H1 (cell line): ENCODE results near the gene PCID2. TPM values are rescaled to one million over a fixed set of nuclear protein-coding genes. Genes with fewer than 3 reads are reported as not detected.

Source experiments
- CTCF ChIA-PET: fragments of 300-600 bp; sonication (Branson Sonifier 250); formaldehyde crosslinking; loops from one replicate; lab custom pipeline; 2021; ENCODE audit not compliant: partially characterized antibody; lab: Charles Lee
- POLR2A ChIA-PET: fragments of 300-600 bp; sonication (Branson Sonifier 250); formaldehyde crosslinking; loops from one replicate; lab custom pipeline; 2021; ENCODE audit warnings: inconsistent platforms; ENCODE audit not compliant: partially characterized antibody; lab: Charles Lee
- DNase-seq, 2 experiments: peaks; one replicate each; pipeline versions ENCODE4 v3.0.0 to v3.0.0-alpha.2; 2010 to 2022; ENCODE audit warnings: low spot score in 2 of 2, low read depth in 1 of 2, mixed read lengths in 1 of 2
- FAIRE-seq: peaks from 2 replicates; lab custom pipeline; 2011; peaks lifted over from hg19 to GRCh38; lab: Jason Lieb, UNC
- H2AFZ ChIP-seq: 2 replicates; pipeline ENCODE4 v1.8.1; 2012; ENCODE audit warnings: low read length, inconsistent platforms
- H2AK5ac ChIP-seq: 2 replicates; pipeline ENCODE4 v1.6.1; 2013; ENCODE audit warnings: low read depth, low read length
- H2BK120ac ChIP-seq: replicated peaks from 2 replicates; pipeline ENCODE3; 2013; ENCODE audit warnings: low read depth, low read length, inconsistent platforms
- H2BK12ac ChIP-seq: 2 replicates; pipeline ENCODE4 v1.6.1; 2013; ENCODE audit warnings: low read depth, low read length
- H2BK15ac ChIP-seq: 2 replicates; pipeline ENCODE4 v1.6.1; 2013; ENCODE audit warnings: low read length
- H2BK20ac ChIP-seq: 2 replicates; pipeline ENCODE4 v1.6.1; 2013; ENCODE audit warnings: low read length
- H2BK5ac ChIP-seq: 2 replicates; pipeline ENCODE4 v1.6.1; 2013; ENCODE audit warnings: low read depth, low read length
- H3K14ac ChIP-seq: 2 replicates; pipeline ENCODE4 v1.6.1; 2013; ENCODE audit warnings: inconsistent platforms; ENCODE audit not compliant: insufficient read length
- H3K18ac ChIP-seq: 2 replicates; pipeline ENCODE4 v1.6.1; 2013; ENCODE audit warnings: low read length; ENCODE audit errors: extremely low read depth
- H3K23ac ChIP-seq: 2 replicates; pipeline ENCODE4 v1.6.1; 2013; ENCODE audit warnings: inconsistent platforms; ENCODE audit not compliant: insufficient read length
- H3K23me2 ChIP-seq: 2 replicates; pipeline ENCODE4 v1.6.1; 2013; ENCODE audit warnings: low read depth, low read length
- H3K27ac ChIP-seq: 2 replicates; pipeline ENCODE4 v1.6.1; 2011; ENCODE audit warnings: low read depth, low read length, inconsistent platforms
- H3K27me3 ChIP-seq, 4 experiments: replicated peaks in 1 of 4; 1 replicate in 1 of 4; 2 replicates in 3 of 4; pipeline versions ENCODE4 v1.6.1 to v1.8.1; 2011 to 2013; ENCODE audit warnings: low read length in 3 of 4, mild to moderate bottlenecking in 3 of 4, inconsistent platforms in 2 of 4, mixed read lengths in 2 of 4, moderate library complexity in 1 of 4; ENCODE audit not compliant: control insufficient read depth in 3 of 4, insufficient read depth in 3 of 4; ENCODE audit errors: extremely low read depth in 1 of 4
- H3K36me3 ChIP-seq, 4 experiments: 2 replicates each; pipeline versions ENCODE4 v1.6.1 to v1.8.1; 2011 to 2013; ENCODE audit warnings: mild to moderate bottlenecking in 4 of 4, low read length in 3 of 4, moderate library complexity in 2 of 4, control low read depth in 1 of 4, inconsistent platforms in 1 of 4; ENCODE audit not compliant: insufficient read depth in 4 of 4, control insufficient read depth in 2 of 4
- H3K4ac ChIP-seq: replicated peaks from 2 replicates; pipeline ENCODE3; 2013; ENCODE audit warnings: low read length, low read depth, mixed read lengths, inconsistent platforms; ENCODE audit not compliant: insufficient read length
- H3K4me1 ChIP-seq, 4 experiments: replicated peaks in 1 of 4; 1 replicate in 1 of 4; 2 replicates in 3 of 4; pipeline versions ENCODE4 v1.6.1 to v1.8.1; 2011 to 2013; ENCODE audit warnings: low read length in 3 of 4, inconsistent platforms in 2 of 4, mixed read lengths in 1 of 4; ENCODE audit not compliant: insufficient read depth in 4 of 4, control insufficient read depth in 3 of 4
- H3K4me2 ChIP-seq, 2 experiments: 2 replicates each; pipeline versions ENCODE4 v1.6.1 to v1.8.1; 2011 to 2013; ENCODE audit warnings: low read depth in 2 of 2, low read length in 2 of 2, control low read depth in 1 of 2, inconsistent platforms in 1 of 2, mild to moderate bottlenecking in 1 of 2; ENCODE audit not compliant: insufficient read depth in 1 of 2
- H3K4me3 ChIP-seq, 4 experiments: fragments of 200-600, 300-600 bp in 1 of 4; sonication (generic), shearing (Covaris generic), sonication (Bioruptor Twin) in 1 of 4; 2 replicates each; pipeline versions ENCODE4 v1.5.1 to v1.8.1; 2011 to 2016; ENCODE audit warnings: low read length in 4 of 4, low read depth in 3 of 4, control low read depth in 2 of 4, inconsistent platforms in 2 of 4, mild to moderate bottlenecking in 2 of 4, mixed read lengths in 1 of 4, moderate library complexity in 1 of 4; ENCODE audit not compliant: insufficient read depth in 2 of 4; ENCODE audit errors: extremely low read depth in 1 of 4
- H3K56ac ChIP-seq: replicated peaks from 2 replicates; pipeline ENCODE3; 2013; ENCODE audit warnings: low read depth, mild to moderate bottlenecking, mixed read lengths, low read length, inconsistent platforms; ENCODE audit not compliant: insufficient read length
- H3K79me1 ChIP-seq: 2 replicates; pipeline ENCODE4 v1.6.1; 2013; ENCODE audit warnings: low read depth, low read length, control low read depth
- H3K79me2 ChIP-seq, 2 experiments: 2 replicates each; pipeline versions ENCODE4 v1.6.1 to v1.8.1; 2012 to 2013; ENCODE audit warnings: low read length in 2 of 2, mild to moderate bottlenecking in 2 of 2, inconsistent platforms in 1 of 2; ENCODE audit not compliant: insufficient read depth in 2 of 2, control insufficient read depth in 1 of 2
- H3K9ac ChIP-seq, 4 experiments: replicated peaks in 1 of 4; 1 replicate in 1 of 4; 2 replicates in 3 of 4; pipeline versions ENCODE4 v1.6.1 to v1.8.1; 2011 to 2013; ENCODE audit warnings: low read depth in 3 of 4, low read length in 3 of 4, control low read depth in 2 of 4, mild to moderate bottlenecking in 2 of 4, moderate library complexity in 2 of 4, inconsistent platforms in 1 of 4; ENCODE audit errors: extremely low read depth in 1 of 4
- H3K9me3 ChIP-seq, 2 experiments: 2 replicates each; pipeline versions ENCODE4 v1.6.1 to v1.8.1; 2012 to 2013; ENCODE audit warnings: mild to moderate bottlenecking in 2 of 2, moderate library complexity in 2 of 2, control low read depth in 1 of 2, inconsistent platforms in 1 of 2, low read depth in 1 of 2, low read length in 1 of 2, mixed read lengths in 1 of 2; ENCODE audit not compliant: insufficient read depth in 2 of 2
- H4K20me1 ChIP-seq, 2 experiments: replicated peaks in 1 of 2; 2 replicates each; pipeline versions ENCODE3 to v1.8.1; 2011 to 2013; ENCODE audit warnings: inconsistent platforms in 2 of 2, low read length in 2 of 2, mild to moderate bottlenecking in 1 of 2; ENCODE audit not compliant: insufficient read depth in 2 of 2, control insufficient read depth in 1 of 2
- H4K5ac ChIP-seq: 2 replicates; pipeline ENCODE4 v1.6.1; 2013; ENCODE audit warnings: low read length, low read depth, mixed read lengths, inconsistent platforms; ENCODE audit not compliant: insufficient read length
- H4K8ac ChIP-seq: 2 replicates; pipeline ENCODE4 v1.8.0; 2013; ENCODE audit warnings: mild to moderate bottlenecking, moderate library complexity, low read length, inconsistent platforms; ENCODE audit not compliant: insufficient read depth; ENCODE audit errors: extremely low read depth
- H4K91ac ChIP-seq: replicated peaks from 2 replicates; pipeline ENCODE3; 2013; ENCODE audit warnings: low read length, mixed read lengths, inconsistent platforms; ENCODE audit not compliant: insufficient read length
- GTF2F1 ChIP-seq: IDR thresholded peaks from 2 replicates; pipeline ENCODE4 v1.6.1; 2012; ENCODE audit warnings: low read depth, low read length, improper control_type of control experiment, borderline replicate concordance
- NRF1 ChIP-seq: IDR thresholded peaks from 2 replicates; pipeline ENCODE4 v1.6.1; 2011; ENCODE audit warnings: mild to moderate bottlenecking, low read depth, low read length, improper control_type of control experiment
- POLR2A ChIP-seq, 2 experiments: IDR thresholded peaks; 1 replicate in 1 of 2; 2 replicates in 1 of 2; pipeline ENCODE4 v1.6.1; 2011; ENCODE audit warnings: low read depth in 2 of 2, low read length in 2 of 2, mild to moderate bottlenecking in 2 of 2; ENCODE audit errors: control extremely low read depth in 1 of 2
- SUZ12 ChIP-seq: fragments of 200-600 bp; sonication (generic); IDR thresholded peaks from 2 replicates; pipeline ENCODE4 v1.6.1; 2012; ENCODE audit warnings: mild to moderate bottlenecking, inconsistent platforms, low read length, moderate library complexity, mixed read lengths
- TAF7 ChIP-seq: optimal IDR thresholded peaks from 2 replicates; pipeline ENCODE3; 2011; ENCODE audit warnings: low read depth, mild to moderate bottlenecking, inconsistent platforms, low read length, moderate library complexity, borderline replicate concordance
- TCF12 ChIP-seq: IDR thresholded peaks from 2 replicates; pipeline ENCODE4 v1.6.1; 2011; ENCODE audit warnings: low read depth, mild to moderate bottlenecking, low read length
- WGBS, 2 experiments: shearing (Covaris generic) in 1 of 2; methylation state at CpG; one replicate each; pipeline versions ENCODE4 v1.1.6 to v1.1.7; 2013 to 2015; ENCODE audit warnings: low lambda C conversion rate in 2 of 2, mixed read lengths in 2 of 2, inconsistent platforms in 1 of 2, low coverage in 1 of 2, missing lambda C conversion rate in 1 of 2; ENCODE audit not compliant: insufficient replicate concordance in 2 of 2, insufficient coverage in 1 of 2, insufficient read length in 1 of 2; ENCODE audit errors: extremely low coverage in 1 of 2, missing lambda C conversion rate in 1 of 2; 5-methylcytosine and 5-hydroxymethylcytosine counted together
- polyA plus RNA-seq, 7 experiments: library from polyadenylated mRNA; depleted of rRNA in 3 of 7; stranded (reverse) in 5 of 7; unstranded in 2 of 7; fragments of >200 nt in 5 of 7; fragments of 200-250 nt in 2 of 7; gene quantifications; 1 replicate in 5 of 7; 2 replicates in 1 of 7; 4 replicates in 1 of 7; pipeline versions ENCODE4 v1.2.1 to v1.2.3, GENCODE V29; 2011 to 2013; ENCODE audit warnings: missing spikeins in 2 of 7, mixed read lengths in 2 of 7
- total RNA-seq: library from RNA; stranded (reverse); fragmentation: NEBNext Ultra II Directional; extraction: Animal tissue kit (Norgen Biotek cat#: 25700); gene quantifications from 2 replicates; pipeline ENCODE4 v1.2.1, GENCODE V29; 2021

PCID2 gene
- total and polyA plus RNA-seq, 2 of the 8 experiments (the other 6 are each of a cell fraction or from before 2014, with no cell fraction given) = 72.4 to 72.8 TPM

DNA sequence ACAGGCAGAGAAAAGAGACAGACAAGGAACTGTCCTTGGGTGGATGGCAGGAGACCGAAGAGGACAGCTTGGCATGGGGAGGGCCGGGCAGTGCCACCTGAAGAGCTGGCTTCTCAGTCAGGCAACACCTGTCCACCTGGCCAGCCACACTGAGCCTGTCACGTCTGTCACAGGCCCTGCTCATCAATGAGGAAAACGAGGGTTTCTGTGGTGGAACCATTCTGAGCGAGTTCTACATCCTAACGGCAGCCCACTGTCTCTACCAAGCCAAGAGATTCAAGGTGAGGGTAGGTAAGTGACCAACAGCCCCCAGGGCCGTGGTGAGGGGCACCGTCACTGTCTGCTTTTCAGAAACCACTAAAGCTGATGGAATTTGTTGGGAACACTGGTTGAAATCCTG lies 61.3 kb downstream of the PCID2 start:
- no peak overlapping the region for H2AFZ ChIP-seq
- H4K20me1 ChIP-seq = no peaks in the 10 kb centered on the region
- ChIA-PET CTCF (interaction anchor here (0.9 to 2.9 kb wide), 6 partner anchors 15 to 218 kb away, joined by 3 to 9 read pairs (median 5); no protein-coding TSS in a partner anchor), POLR2A (no interaction called here)
- no peak overlapping the region for H3K9ac ChIP-seq
- H3K79me1 ChIP-seq = no peaks in the 10 kb centered on the region
- H4K8ac ChIP-seq = no peak overlapping the region; the same call in 1 of the 2 replicates
- no peaks in the 10 kb centered on the region for H3K23me2 ChIP-seq
- H3K14ac ChIP-seq = no peak overlapping the region
- no peak overlapping the region for H4K91ac ChIP-seq
- H3K56ac ChIP-seq = no peak overlapping the region
- H2BK15ac ChIP-seq = no peak overlapping the region
- no peak overlapping the region for H2BK12ac ChIP-seq
- WGBS, 2 experiments = 91% methylated on average over 8 of the region's 8 CpGs; no CpG with 5 or more reads in 1 of the 2 experiments
- H2BK20ac ChIP-seq = no peak overlapping the region
- no peaks in the 10 kb centered on the region for H3K79me2 ChIP-seq
- H3K4me1 ChIP-seq = peaks cover 0 to under 1% (median 0%) of the 10 kb centered on the region in 4 experiments; a peak in 2 of 7 replicates
- H4K5ac ChIP-seq = no peak overlapping the region
- H3K4me3 ChIP-seq = no peak overlapping the region
- DNase-seq = no peak
- no peak overlapping the region for H2AK5ac ChIP-seq
- no peak for FAIRE-seq
- H3K27me3 ChIP-seq = peaks cover 2 to 8% (median 7%) of the 10 kb centered on the region in 4 experiments; a peak in 6 of 7 replicates
- H3K9me3 ChIP-seq = no peaks in the 10 kb centered on the region
- no peak overlapping the region for H3K18ac ChIP-seq
- no peak overlapping the region for H3K4ac ChIP-seq
- H2BK5ac ChIP-seq = no peak overlapping the region
- no peak overlapping the region for H2BK120ac ChIP-seq
- H3K36me3 ChIP-seq = no peaks in the 10 kb centered on the region
- no peak overlapping the region for H3K23ac ChIP-seq
- no peak overlapping the region for H3K4me2 ChIP-seq
- no peak overlapping the region for H3K27ac ChIP-seq
- TF ChIP-seq NRF1 (no peak), GTF2F1 (no peak), POLR2A (IDR thresholded peaks at IDR 0.05; ENCODE audit: control extremely low read depth in 1 of 2, low read depth in 2 of 2, low read length in 2 of 2) (no peak), TCF12 (no peak), TAF7 (no peak), SUZ12 (no peak)
